HG03439 (cell line): ENCODE measurements around the gene SLF1.

Experiments
- ATAC-seq: cut with Tn5 transposase; IDR thresholded peaks from one replicate; pipeline ENCODE4 v1.9.1; 2021; ENCODE audit warnings: mild to moderate bottlenecking, moderate library complexity; ENCODE audit not compliant: unreplicated experiment

Gene SLF1

DNA sequence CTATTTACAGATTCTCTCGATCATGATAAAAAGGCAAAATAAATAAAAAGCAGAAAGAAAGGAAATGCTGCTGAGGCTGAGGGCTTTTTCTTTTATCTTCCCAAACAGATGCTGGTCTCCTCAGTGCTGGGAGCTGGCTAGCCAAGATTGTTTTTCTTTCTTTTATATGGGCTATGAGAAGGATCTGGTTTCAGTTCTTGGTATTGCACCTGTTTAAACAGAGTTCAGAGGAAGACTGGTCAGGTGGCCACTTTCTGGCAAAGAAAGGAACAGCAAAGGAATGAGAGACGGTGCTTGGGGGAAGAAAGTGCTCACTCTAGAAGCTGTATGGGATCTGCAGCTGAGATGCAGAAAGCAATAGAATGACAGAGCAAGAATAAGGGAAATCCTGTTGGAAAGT is 88.9 kb downstream of the SLF1 start:
- ATAC-seq: no peak

GRCh38 chr5:94709277-94709676 is 90.8 kb downstream of the SLF1 start:
- ATAC-seq: no peak

- ATAC-seq: no peak
These were observed 93.3 kb downstream of the SLF1 start for GRCh38 chr5:94711785-94712184.

- no peak for ATAC-seq
These were observed 97.3 kb downstream of the SLF1 start for GRCh38 chr5:94715768-94716167.

DNA sequence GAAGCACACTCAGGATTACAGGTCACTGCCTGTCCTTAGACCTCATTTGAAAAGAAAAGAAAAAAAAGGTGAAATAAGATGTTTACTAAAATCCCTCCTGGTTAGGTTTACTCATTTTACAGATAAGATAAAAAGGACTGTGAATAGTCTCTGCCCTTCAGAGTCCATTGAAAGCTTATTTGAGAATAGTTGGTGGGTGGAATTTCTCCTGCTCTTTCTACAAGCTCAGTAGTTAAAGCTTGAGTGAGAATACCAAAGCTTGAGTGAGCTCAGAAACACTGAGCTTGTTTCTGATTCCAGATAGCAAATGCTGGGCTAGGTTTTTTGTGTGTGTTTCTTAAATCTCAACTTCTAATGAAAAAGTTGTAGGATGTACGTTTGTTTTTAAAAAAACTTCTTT is 106.7 kb downstream of the SLF1 start:
- no peak for ATAC-seq

GRCh38 chr5:94731471-94731870 is 113.0 kb downstream of the SLF1 start:
- ATAC-seq: no peak

- no peak for ATAC-seq
These were observed 118.0 kb downstream of the SLF1 start for GRCh38 chr5:94736498-94736897.

- no peak for ATAC-seq
These were observed 121.8 kb downstream of the SLF1 start for GRCh38 chr5:94740286-94740685.

- no peak for ATAC-seq
These were observed 124.4 kb downstream of the SLF1 start for GRCh38 chr5:94742852-94743251.

DNA sequence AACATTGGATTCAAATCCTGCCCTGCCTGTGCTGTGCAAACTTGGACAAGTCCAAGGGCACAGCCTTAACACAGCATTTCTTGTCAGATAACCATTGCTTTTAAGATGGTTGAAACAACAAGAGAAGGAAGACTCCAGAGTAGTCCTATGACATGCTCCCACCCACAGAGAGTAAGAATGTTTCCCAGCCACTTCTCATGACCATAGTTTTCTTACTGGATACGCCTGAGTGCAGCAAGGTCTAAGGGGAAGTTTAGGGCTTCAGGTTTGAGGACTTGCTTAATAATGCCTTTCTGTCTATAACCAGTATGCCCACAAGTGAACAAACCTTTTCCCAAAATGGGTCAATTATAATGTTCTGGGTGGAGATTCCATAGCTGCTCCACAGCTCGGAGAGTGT is 126.4 kb downstream of the SLF1 start:
- ATAC-seq: no peak

- ATAC-seq: peak; percentile 87
These were observed 127.6 kb downstream of the SLF1 start for GRCh38 chr5:94745786-94746730.

- no peak for ATAC-seq
These were observed 128.3 kb downstream of the SLF1 start for GRCh38 chr5:94746731-94747124.
